T-helper 2 cell treated with Interferon-gamma antibody and Interleukin-4, amounts not matched to agents 5 μg/mL and 100 μg/mL, for 36 hours (primary cell): ENCODE measurements around the gene IGSF22.

Source experiments
- DNase-seq: peaks from one replicate; pipeline ENCODE4 v3.0.0; 2021; ENCODE audit warnings: low spot score
- H3K27ac Mint-ChIP-seq: one replicate; pipeline ENCODE4 v1.8.0; 2021; ENCODE audit warnings: mild to moderate bottlenecking, mixed read lengths
- H3K27me3 Mint-ChIP-seq: one replicate; pipeline ENCODE4 v1.8.0; 2021; ENCODE audit warnings: low read depth, mixed read lengths
- H3K36me3 Mint-ChIP-seq: one replicate; pipeline ENCODE4 v1.8.0; 2021; ENCODE audit warnings: low read depth, mixed read lengths
- H3K4me1 Mint-ChIP-seq: one replicate; pipeline ENCODE4 v1.8.0; 2021; ENCODE audit warnings: low read depth, mixed read lengths
- H3K4me3 Mint-ChIP-seq: one replicate; pipeline ENCODE4 v1.8.0; 2022; ENCODE audit warnings: mild to moderate bottlenecking, moderate library complexity, mixed read lengths
- H3K9me3 Mint-ChIP-seq: one replicate; pipeline ENCODE4 v1.8.0; 2021; ENCODE audit warnings: mixed read lengths

The IGSF22 gene

GRCh38 chr11:18733202-18733601, 7.2 kb upstream of the IGSF22 start:
- Mint-ChIP-seq H3K4me1 (no peaks in the 10 kb centered on the region), H3K9me3 (no peaks in the 10 kb centered on the region), H3K27ac (no peak overlapping the region), H3K4me3 (no peak overlapping the region), H3K36me3 (no peaks in the 10 kb centered on the region), H3K27me3 (peaks cover 4% of the 10 kb centered on the region)
- no peak for DNase-seq

DNA sequence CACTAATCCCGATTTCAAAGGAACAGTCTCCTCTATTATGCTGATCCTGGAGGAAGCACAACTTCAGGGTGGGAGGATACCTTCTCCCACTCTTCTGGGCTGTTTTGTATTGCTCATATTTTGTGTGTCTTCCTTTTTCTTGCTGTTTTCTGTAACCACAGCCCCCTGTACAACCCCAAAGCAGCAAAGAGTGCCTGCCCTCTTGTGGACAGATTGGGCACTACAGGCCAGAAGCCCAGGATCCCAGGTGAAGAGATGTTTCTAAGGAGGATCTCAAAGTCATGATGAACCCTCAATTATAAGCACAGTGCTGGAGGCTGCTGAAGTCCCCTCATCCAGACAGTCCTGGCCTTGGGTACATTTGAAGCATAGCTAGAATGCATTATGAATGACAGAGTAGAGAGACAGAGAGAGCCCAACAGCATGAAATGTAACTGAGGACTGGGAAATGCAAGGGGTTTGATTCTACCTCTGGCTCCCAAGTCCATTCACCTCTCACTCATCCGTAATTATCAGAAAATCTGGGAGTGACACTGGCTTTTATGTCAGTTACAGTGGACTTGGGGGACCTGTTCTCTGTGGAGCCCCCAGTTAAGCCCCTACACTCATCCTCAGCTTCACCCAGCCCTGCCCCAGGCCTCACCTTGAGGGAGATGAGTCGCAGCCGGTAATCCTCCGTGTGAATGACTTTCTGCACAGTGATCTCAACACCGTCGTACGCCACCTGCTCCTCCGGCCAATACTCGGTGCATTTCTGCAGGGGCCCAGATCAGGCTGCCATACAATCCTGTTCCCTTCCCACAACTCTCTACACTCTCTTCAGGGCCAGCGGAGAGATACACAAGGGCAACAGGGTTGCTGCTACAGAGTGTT, 6.2 kb upstream of the IGSF22 start:
- peak; percentile 33 for DNase-seq

GRCh38 chr11:18731441-18731840, 5.5 kb upstream of the IGSF22 start:
- DNase-seq: no peak
- Mint-ChIP-seq H3K4me3 (no peak overlapping the region), H3K36me3 (no peaks in the 10 kb centered on the region), H3K9me3 (no peaks in the 10 kb centered on the region), H3K27ac (no peak overlapping the region), H3K27me3 (peaks cover 4% of the 10 kb centered on the region), H3K4me1 (no peaks in the 10 kb centered on the region)

More for the DNA sequence above, 6.2 kb upstream of the IGSF22 start:
- Mint-ChIP-seq H3K27me3 (peaks cover 4% of the 10 kb centered on the region), H3K27ac (no peak overlapping the region), H3K36me3 (no peaks in the 10 kb centered on the region), H3K4me3 (no peak overlapping the region), H3K9me3 (no peaks in the 10 kb centered on the region), H3K4me1 (no peaks in the 10 kb centered on the region)

DNA sequence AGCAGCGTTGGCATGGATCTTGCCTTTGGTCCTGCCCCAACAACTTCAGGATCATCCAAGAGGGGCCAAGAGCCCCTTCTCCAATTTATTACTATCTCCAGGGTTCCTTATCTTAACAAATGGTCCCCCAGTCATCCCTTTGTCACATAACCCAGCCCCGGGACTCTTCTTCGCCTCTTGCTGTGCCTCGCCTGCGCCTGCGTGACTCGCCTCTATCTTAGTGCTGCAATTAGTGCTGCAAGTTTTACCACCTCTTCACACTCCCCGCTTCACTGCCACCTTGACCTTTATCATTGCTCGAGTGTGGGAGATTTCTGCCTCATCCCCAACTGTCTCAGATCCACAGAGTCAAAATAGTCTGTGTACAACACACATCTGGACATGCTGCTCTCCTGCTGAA, 4.0 kb upstream of the IGSF22 start:
- Mint-ChIP-seq H3K4me3 (no peak overlapping the region), H3K36me3 (no peaks in the 10 kb centered on the region), H3K27ac (no peak overlapping the region), H3K27me3 (peaks cover under 1% of the 10 kb centered on the region), H3K9me3 (no peaks in the 10 kb centered on the region), H3K4me1 (no peaks in the 10 kb centered on the region)
- no peak for DNase-seq

DNA sequence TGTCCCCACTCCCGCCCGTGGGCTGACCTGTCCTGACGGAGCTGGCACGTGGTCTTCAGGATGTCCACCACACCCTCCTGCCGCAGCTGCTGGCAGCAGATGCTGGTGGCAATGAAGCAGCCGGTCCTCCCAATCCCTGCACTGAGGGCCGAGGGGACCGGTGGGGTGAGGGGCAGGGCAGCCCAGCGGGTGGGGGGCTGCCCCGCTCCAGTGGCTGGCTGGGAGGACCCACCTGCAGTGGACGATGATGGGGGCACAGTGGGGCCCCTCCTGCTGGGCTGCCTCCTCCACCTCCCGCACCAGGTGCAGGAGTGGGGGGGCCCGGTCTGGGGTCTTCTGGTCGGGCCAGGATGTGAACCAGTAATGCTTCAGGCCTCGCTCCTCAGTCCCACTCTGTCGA, 3.4 kb upstream of the IGSF22 start:
- Mint-ChIP-seq H3K4me1 (no peaks in the 10 kb centered on the region), H3K4me3 (no peak overlapping the region)

GRCh38 chr11:18728658-18729057, 2.7 kb upstream of the IGSF22 start:
- no peak for DNase-seq
- Mint-ChIP-seq H3K36me3 (no peaks in the 10 kb centered on the region), H3K4me3 (no peak overlapping the region), H3K27ac (no peak overlapping the region), H3K4me1 (no peaks in the 10 kb centered on the region), H3K9me3 (no peaks in the 10 kb centered on the region), H3K27me3 (peaks cover 5% of the 10 kb centered on the region)

More for the DNA sequence above, 3.4 kb upstream of the IGSF22 start:
- Mint-ChIP-seq H3K36me3 (no peaks in the 10 kb centered on the region), H3K27ac (no peak overlapping the region), H3K27me3 (peaks cover 4% of the 10 kb centered on the region), H3K9me3 (no peaks in the 10 kb centered on the region)
- no peak for DNase-seq

DNA sequence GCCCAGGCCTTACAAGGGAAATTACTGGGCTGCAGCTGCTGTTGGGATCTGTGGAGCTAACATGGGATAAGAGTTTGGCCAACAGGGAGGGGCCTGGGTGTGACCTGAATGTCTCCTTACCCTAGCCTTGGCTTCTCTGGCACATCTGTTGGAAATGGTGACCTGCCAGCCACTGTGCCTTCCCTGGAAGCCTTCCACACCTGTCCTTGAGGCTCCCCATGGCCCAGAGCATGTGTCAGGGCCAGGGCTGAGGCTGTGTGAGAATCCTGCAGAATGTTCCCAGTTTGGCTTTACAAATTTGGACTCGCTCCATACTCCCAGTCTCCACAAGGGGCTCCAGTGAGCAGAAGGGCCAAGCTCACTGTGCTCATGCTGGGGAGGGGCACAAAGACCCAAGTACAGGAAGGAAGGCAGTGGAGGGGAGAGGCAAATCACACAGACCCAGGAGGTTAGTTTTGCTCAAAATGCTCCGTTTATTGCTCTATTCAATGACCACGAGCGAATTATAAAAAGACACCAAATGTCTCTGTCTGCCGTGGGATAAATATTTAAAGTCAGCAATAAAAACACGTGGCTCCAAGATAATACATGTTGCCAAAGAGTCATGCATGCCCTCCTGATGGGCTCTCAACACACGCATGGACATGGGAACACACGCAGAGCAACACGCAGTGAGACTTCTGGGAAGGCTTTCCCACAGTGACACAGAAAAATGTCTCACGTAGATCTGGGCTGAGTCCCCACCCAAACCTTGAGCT, 1.7 kb upstream of the IGSF22 start:
- no peak overlapping the region for H3K4me3 Mint-ChIP-seq
- DNase-seq: peak; percentile 16

GRCh38 chr11:18723991-18724390, 2.0 kb downstream of the IGSF22 start:
- Mint-ChIP-seq H3K36me3 (no peaks in the 10 kb centered on the region), H3K9me3 (no peaks in the 10 kb centered on the region), H3K4me1 (peaks cover 6% of the 10 kb centered on the region), H3K4me3 (no peak overlapping the region), H3K27ac (no peak overlapping the region), H3K27me3 (peaks cover 12% of the 10 kb centered on the region)
- DNase-seq: no peak

More for the DNA sequence above, 1.7 kb upstream of the IGSF22 start:
- H3K27ac Mint-ChIP-seq: no peak overlapping the region
- H3K36me3 Mint-ChIP-seq: no peaks in the 10 kb centered on the region
- H3K4me1 Mint-ChIP-seq: no peaks in the 10 kb centered on the region
- peaks cover 10% of the 10 kb centered on the region for H3K27me3 Mint-ChIP-seq
- no peaks in the 10 kb centered on the region for H3K9me3 Mint-ChIP-seq

GRCh38 chr11:18722293-18722637, 3.7 kb downstream of the IGSF22 start:
- Mint-ChIP-seq H3K36me3 (no peaks in the 10 kb centered on the region), H3K4me3 (peak overlapping the region; percentile 25), H3K9me3 (no peaks in the 10 kb centered on the region), H3K4me1 (peaks cover 6% of the 10 kb centered on the region), H3K27me3 (peaks cover 21% of the 10 kb centered on the region), H3K27ac (no peak overlapping the region)
- no peak for DNase-seq

- peaks cover 21% of the 10 kb centered on the region for H3K27me3 Mint-ChIP-seq
- peak overlapping the region; percentile 91 for H3K4me3 Mint-ChIP-seq
- H3K27ac Mint-ChIP-seq: peak overlapping the region; percentile 2
- no peaks in the 10 kb centered on the region for H3K36me3 Mint-ChIP-seq
- no peaks in the 10 kb centered on the region for H3K9me3 Mint-ChIP-seq
- H3K4me1 Mint-ChIP-seq: peaks cover 6% of the 10 kb centered on the region
- peak; percentile 32 for DNase-seq
These were observed 4.3 kb downstream of the IGSF22 start for GRCh38 chr11:18721561-18722292.

- H3K4me1 Mint-ChIP-seq: peaks cover 6% of the 10 kb centered on the region
- no peaks in the 10 kb centered on the region for H3K36me3 Mint-ChIP-seq
- peaks cover 21% of the 10 kb centered on the region for H3K27me3 Mint-ChIP-seq
- H3K9me3 Mint-ChIP-seq: no peaks in the 10 kb centered on the region
- DNase-seq: peak; percentile 80
- peak overlapping the region; percentile 91 for H3K4me3 Mint-ChIP-seq
- H3K27ac Mint-ChIP-seq: no peak overlapping the region
These were observed 5.0 kb downstream of the IGSF22 start for GRCh38 chr11:18720808-18721560.

- Mint-ChIP-seq H3K9me3 (no peaks in the 10 kb centered on the region), H3K4me3 (peak overlapping the region; percentile 91), H3K4me1 (peaks cover 6% of the 10 kb centered on the region), H3K36me3 (no peaks in the 10 kb centered on the region), H3K27me3 (peaks cover 21% of the 10 kb centered on the region), H3K27ac (no peak overlapping the region)
- DNase-seq: no peak
These were observed 5.7 kb downstream of the IGSF22 start for GRCh38 chr11:18720091-18720807.

DNA sequence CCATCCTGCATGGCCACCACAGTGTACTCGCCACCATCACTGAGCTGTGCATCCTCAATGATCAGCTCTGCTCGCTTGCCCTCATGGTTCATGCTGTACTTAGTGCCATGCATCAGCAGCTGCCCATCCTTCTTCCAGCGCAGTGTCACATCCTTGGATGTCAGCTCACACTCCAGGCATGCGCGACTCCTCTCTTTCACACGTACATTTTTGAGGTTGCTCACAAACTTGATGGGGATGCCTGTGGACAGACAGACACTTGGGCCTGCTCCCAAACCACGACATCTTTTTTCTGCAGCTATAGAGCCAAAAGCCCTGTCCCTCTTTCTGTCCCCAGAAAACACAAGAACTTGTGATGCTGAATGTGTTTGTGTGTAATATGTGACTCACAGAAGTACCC, 10.5 kb downstream of the IGSF22 start:
- H3K27ac Mint-ChIP-seq: no peak overlapping the region
- peaks cover 14% of the 10 kb centered on the region for H3K27me3 Mint-ChIP-seq
- no peaks in the 10 kb centered on the region for H3K9me3 Mint-ChIP-seq
- no peaks in the 10 kb centered on the region for H3K4me1 Mint-ChIP-seq
- H3K36me3 Mint-ChIP-seq: no peaks in the 10 kb centered on the region
- no peak for DNase-seq
- no peak overlapping the region for H3K4me3 Mint-ChIP-seq
